ENCODE results near the gene MYLIP.

Gene MYLIP

DNA sequence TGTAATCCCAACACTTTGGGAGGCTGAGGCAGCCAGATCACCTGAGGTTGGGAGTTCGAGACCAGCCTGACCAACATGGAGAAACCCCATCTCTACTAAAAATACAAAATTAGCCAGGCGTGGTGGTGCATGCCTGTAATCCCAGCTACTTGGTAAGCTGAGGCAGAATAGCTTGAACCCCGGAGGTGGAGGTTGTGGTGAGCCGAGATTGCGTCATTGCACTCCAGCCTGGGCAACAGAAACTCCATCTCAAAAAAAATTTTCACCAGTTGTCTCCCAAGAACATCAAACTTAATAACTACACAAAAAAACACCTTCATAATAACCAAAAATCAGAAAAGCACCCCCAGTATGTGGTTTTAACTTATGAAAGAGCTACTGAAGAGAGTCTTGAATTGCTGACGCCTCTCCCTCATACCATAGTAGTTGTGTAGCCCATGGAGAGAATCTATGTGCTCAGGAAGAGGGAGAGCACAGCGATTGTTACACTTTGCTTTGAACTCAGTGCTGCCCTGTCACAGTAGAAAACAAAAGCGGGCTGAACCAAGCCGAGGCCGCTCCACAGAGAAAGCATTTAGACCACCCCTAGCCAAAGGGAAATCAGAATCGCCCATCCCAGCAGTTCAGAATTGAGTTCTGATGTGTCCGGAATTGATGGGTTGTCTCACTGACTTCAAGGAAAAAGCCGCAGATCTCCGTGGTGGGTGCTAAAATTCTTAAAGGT, 67.5 kb downstream of the MYLIP start:
- TF ChIP-seq, protein P1, sequence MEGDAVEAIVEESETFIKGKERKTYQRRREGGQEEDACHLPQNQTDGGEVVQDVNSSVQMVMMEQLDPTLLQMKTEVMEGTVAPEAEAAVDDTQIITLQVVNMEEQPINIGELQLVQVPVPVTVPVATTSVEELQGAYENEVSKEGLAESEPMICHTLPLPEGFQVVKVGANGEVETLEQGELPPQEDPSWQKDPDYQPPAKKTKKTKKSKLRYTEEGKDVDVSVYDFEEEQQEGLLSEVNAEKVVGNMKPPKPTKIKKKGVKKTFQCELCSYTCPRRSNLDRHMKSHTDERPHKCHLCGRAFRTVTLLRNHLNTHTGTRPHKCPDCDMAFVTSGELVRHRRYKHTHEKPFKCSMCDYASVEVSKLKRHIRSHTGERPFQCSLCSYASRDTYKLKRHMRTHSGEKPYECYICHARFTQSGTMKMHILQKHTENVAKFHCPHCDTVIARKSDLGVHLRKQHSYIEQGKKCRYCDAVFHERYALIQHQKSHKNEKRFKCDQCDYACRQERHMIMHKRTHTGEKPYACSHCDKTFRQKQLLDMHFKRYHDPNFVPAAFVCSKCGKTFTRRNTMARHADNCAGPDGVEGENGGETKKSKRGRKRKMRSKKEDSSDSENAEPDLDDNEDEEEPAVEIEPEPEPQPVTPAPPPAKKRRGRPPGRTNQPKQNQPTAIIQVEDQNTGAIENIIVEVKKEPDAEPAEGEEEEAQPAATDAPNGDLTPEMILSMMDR (IDR thresholded peaks at IDR 0.05; ENCODE audit: insufficient read depth, low read depth, low read length, missing control alignments) = no peak
- no peak overlapping the region for H3K4me3 ChIP-seq (ENCODE audit: low read length)
- DNase-seq (ENCODE audit: low read depth) = no peak

DNA sequence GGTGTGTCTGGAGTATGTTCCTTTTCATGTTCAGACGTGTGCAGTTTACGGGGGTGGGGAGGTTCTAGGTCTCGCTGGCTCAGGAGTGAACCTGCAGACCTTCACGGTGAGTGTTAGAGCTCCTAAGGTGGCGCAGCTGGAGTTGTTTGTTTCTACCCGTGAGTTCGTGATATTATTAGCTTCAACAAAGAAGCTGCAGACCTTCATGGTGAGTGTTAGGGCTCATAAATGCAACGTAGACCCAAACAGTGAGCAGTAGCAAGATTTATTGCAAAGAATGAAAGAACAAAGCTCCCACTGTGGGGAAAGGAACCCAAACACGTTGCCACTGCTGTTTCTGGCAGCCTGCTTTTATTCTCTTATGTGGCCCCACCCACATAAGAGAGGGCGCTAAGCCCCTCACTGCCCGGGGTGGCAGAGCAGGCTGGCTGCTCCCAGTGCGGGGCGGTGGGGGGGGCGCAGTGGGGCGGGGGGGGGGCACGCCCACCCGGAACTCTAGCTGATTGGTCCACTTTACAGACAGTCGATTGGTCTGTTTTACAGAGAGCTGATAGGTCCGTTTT, 68.2 kb downstream of the MYLIP start:
- DNase-seq (ENCODE audit: low read depth) = no peak
- H3K4me3 ChIP-seq (ENCODE audit: low read length) = no peak overlapping the region
- TF ChIP-seq, protein P1 (IDR thresholded peaks at IDR 0.05; ENCODE audit: insufficient read depth, low read depth, low read length, missing control alignments) = no peak
